ENCODE data around the gene NAGS. TPM values are rescaled to one million over a fixed set of nuclear protein-coding genes. Genes with fewer than 3 reads are reported as not detected.

The NAGS gene
- total RNA-seq, 1 experiment from 2014 or later, result 3.7 TPM

GRCh38 chr17:43961954-43962353 is 42.5 kb upstream of the NAGS start:
- Histone ChIP-seq H2AK5ac (ENCODE audit: insufficient read length, low read length) (no peak overlapping the region), H3K4ac (ENCODE audit: low read depth, low read length) (no peak overlapping the region), H3K56ac (ENCODE audit: insufficient read length, low read depth, low read length) (no peak overlapping the region), H3K9ac (ENCODE audit: extremely low read depth, insufficient read length, low read length) (no peak overlapping the region), H4K8ac (replicated peaks; ENCODE audit: insufficient read length, low read depth, low read length) (no peak overlapping the region), H3T11ph (ENCODE audit: low read length) (no peak overlapping the region), H3K4me1 (ENCODE audit: insufficient read depth, low read length) (no peaks in the 10 kb centered on the region), H3K23me2 (ENCODE audit: insufficient read length, low read depth, low read length, poor library complexity, severe bottlenecking) (no peaks in the 10 kb centered on the region), H3K27ac (ENCODE audit: insufficient read length, low read depth, low read length) (no peak overlapping the region), H4K91ac (ENCODE audit: insufficient read length, low read depth, low read length) (no peak overlapping the region), H4K20me1 (ENCODE audit: control insufficient read depth, insufficient read depth, insufficient read length) (no peaks in the 10 kb centered on the region), H3K27me3 (ENCODE audit: insufficient read depth, low read length) (no peaks in the 10 kb centered on the region), H4K5ac (ENCODE audit: insufficient read length, low read depth, low read length) (no peak overlapping the region), H3K18ac (ENCODE audit: insufficient read length, low read depth, low read length) (no peak overlapping the region), H2BK15ac (ENCODE audit: low read depth, low read length) (no peak overlapping the region), H2BK12ac (ENCODE audit: insufficient read length, low read depth, low read length) (no peak overlapping the region), H3K79me1 (ENCODE audit: insufficient read depth, low read depth, low read length, poor library complexity, severe bottlenecking) (no peaks in the 10 kb centered on the region), H2BK120ac (ENCODE audit: low read depth, low read length, poor library complexity, severe bottlenecking) (no peak overlapping the region), H2BK5ac (ENCODE audit: insufficient read length, low read length) (no peak overlapping the region), H3K9me3 (ENCODE audit: control insufficient read depth, low read depth, low read length) (no peaks in the 10 kb centered on the region), H2BK20ac (ENCODE audit: low read depth, low read length, poor library complexity, severe bottlenecking) (no peak overlapping the region), H3K23ac (ENCODE audit: insufficient read length, low read depth, low read length) (no peak overlapping the region), H2AFZ (ENCODE audit: low read length) (no peak overlapping the region), H3K14ac (ENCODE audit: insufficient read depth, low read length) (no peak overlapping the region), H3K4me2 (ENCODE audit: insufficient read depth, insufficient read length, low read length) (no peak overlapping the region), H3K79me2 (ENCODE audit: insufficient read depth, low read length) (no peaks in the 10 kb centered on the region)
- no CpG with 5 or more reads among the region's 2 CpGs for WGBS (ENCODE audit: extremely low coverage, insufficient read length, low lambda C conversion rate)
- Mint-ChIP-seq H3K9me3 (no peaks in the 10 kb centered on the region; a peak in 1 of 5 replicates), H3K4me1 (no peaks in the 10 kb centered on the region), H3K4me3 (no peak overlapping the region), H3K27ac (no peak overlapping the region), H3K36me3 (ENCODE audit: insufficient read depth in 1 of 3, low read depth in 3 of 3) (no peaks in the 10 kb centered on the region), H3K27me3 (ENCODE audit: low read depth) (peaks cover 10% of the 10 kb centered on the region)
- no peak for DNase-seq
- TF ChIP-seq CTCF (conservative IDR thresholded peaks at IDR 0.05), result no peak
